HG02588 (cell line): ENCODE measurements around the gene WNT3A.

ENCODE experiments used
- ATAC-seq: cut with Tn5 transposase; IDR thresholded peaks from one replicate; pipeline ENCODE4 v1.9.1; 2021; ENCODE audit warnings: mild to moderate bottlenecking, moderate library complexity; ENCODE audit not compliant: unreplicated experiment

WNT3A gene

DNA sequence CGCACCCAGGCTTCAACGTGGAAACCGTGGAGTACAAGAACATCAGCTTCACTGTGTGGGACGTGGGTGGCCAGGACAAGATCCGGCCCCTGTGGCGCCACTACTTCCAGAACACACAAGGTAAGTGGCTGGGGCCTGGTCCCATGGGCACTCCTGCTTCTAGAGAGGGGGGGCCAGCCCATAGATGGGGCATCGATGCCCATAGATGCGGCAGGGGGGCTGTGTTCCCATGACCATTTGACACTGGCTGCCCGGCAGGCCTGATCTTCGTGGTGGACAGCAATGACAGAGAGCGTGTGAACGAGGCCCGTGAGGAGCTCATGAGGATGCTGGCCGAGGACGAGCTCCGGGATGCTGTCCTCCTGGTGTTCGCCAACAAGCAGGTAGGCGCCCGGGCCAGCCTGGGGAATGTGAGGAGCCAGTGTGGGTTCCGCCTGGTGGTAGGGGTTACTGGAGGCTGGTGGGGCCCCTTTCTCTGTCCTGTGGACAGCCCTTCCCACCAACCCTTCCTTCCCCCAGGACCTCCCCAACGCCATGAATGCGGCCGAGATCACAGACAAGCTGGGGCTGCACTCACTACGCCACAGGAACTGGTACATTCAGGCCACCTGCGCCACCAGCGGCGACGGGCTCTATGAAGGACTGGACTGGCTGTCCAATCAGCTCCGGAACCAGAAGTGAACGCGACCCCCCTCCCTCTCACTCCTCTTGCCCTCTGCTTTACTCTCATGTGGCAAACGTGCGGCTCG is 90.7 kb downstream of the WNT3A start:
- no peak for ATAC-seq

GRCh38 chr1:228098323-228098931 is 91.6 kb downstream of the WNT3A start:
- ATAC-seq = no peak

DNA sequence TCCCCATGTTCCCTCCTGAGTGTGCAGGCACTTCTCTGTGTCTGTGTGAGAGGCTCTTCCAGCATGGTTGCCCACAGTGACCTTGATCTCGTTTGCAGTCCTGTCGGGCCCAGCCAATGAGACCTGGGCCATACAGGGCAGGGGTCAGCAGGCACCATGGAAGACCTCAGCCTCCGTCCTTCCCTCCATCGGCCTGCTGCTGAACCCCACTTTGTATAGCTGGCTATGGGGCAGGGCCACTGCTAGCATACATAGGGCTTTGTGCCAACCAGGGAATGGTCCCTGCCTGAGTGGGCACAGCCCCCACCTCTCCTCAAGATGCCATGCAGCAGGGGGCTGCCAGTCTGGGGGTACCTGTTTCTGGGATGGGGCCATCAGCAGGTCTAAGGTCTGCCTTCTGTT is 92.5 kb downstream of the WNT3A start:
- no peak for ATAC-seq

DNA sequence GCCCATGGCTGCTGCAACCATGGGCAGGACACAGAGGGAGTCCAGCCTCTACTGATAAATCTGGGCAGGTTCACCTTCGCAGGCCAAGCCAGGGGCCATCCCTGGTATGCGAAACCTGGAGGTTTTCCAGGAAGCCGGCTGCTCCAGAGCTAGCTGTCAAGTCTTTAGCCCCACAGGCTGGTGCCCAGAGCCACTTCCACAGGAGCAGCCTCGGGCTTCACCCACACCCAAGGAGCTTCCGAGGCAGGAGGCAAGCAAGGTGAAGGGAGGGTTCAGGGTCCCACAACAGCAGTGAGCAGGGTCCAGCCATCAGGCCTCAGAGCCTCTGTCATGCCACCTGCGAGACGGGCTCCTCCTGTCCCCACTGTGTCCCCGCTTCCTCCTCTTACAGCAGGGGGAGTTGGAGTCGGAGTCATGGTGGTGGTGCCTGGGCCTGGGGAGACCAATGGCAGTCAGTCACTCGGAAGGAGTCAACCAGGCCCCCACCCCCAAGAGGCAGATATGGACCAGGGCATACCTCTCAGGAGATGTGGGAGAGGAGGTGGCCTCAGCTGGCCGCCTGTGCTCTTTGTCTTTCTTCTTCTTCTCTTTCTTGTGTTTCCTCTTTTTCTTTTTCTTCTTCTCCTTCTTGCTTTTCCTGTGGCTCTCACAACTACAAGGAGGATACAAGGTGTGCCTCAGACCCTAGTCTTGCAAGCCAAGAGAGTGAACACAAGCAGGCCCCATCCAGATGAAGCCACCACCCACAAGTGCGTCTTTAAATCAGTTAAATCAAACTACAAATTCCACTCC is 94.2 kb downstream of the WNT3A start:
- ATAC-seq = no peak

- ATAC-seq = no peak
Observed at GRCh38 chr1:228101614-228101993, 94.8 kb downstream of the WNT3A start.

- peak; percentile 18 for ATAC-seq
Observed at GRCh38 chr1:228101994-228102790, 95.4 kb downstream of the WNT3A start.

GRCh38 chr1:228102791-228103620 is 96.2 kb downstream of the WNT3A start, which contains the start of gene C1orf35:
Gene C1orf35, minus strand, starts transcription at chr1:228103325. Its CDS starts 98 bp downstream, at chr1:228103227.
- peak; percentile 68 for ATAC-seq

GRCh38 chr1:228104526-228105269 is 97.9 kb downstream of the WNT3A start:
- ATAC-seq = no peak

DNA sequence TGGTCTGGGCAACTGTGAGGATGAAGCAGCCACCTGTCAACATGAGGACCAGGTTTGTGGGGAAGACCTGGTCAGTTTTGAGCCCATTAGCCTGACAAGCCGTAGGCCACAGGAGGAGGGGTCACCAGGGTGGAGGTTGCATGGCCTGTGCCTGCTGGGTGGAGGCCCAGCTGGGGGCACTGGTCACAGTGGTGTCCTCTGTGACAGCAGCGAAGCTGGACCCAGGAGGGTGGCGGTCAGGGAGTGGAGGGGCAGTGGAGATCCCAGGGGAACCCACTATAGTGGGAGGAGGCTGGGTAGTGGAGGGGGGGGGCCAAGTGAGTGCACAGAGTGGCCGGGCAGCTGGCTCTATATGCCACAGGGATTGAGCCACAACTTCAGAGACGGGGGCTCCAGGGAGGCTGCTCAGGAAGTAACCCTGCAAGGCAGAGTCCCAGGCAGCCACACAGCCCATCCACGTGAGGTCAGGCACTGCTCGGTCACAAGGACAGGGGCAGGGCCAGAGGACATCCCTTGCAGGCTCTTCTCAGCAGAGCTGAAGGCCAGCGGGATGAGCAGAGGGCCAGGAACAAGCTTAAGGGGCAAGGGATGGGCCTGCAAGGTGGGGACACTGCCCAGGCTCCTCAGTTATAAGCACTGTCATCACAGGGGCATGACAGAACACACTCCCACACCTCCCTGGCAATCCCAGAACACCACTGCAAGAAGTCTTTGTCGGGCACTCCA is 98.6 kb downstream of the WNT3A start:
- no peak for ATAC-seq

- ATAC-seq = no peak
Observed at GRCh38 chr1:228105996-228106799, 99.4 kb downstream of the WNT3A start.

- ATAC-seq = no peak
Observed at GRCh38 chr1:228106800-228107054, 99.9 kb downstream of the WNT3A start.

DNA sequence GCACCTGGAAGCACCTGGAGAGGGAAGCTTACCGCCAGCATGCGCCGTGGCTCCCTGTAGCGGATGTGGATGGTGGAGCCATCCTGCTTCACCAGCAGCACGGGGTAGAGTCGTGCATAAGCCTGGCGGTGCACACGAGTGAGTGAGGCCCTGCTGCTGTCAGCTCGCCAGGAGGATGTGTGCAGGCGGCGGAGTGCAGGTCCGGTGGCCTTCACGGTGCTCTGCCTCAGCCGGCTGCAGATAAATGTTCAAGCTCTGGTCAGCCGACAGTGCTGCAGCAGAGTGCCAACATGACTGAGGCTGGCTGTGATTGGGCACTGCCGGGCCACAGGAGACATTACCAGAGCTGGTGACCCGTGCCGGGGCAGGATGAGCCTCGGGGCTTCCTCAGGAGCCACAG is 100.8 kb downstream of the WNT3A start:
- ATAC-seq = no peak

- ATAC-seq = no peak
Observed at GRCh38 chr1:228108055-228108690, 101.4 kb downstream of the WNT3A start.

GRCh38 chr1:228108742-228109072 is 101.9 kb downstream of the WNT3A start:
- ATAC-seq = no peak

GRCh38 chr1:228109073-228109961 is 102.5 kb downstream of the WNT3A start, which contains the start of gene MRPL55:
Gene MRPL55, minus strand, starts transcription at chr1:228109299. Its CDS starts 1,039 bp downstream, at chr1:228108260.
- peak; percentile 90 for ATAC-seq

- ATAC-seq = no peak
Observed at GRCh38 chr1:228109962-228110488, 103.2 kb downstream of the WNT3A start.
